Fibroblast of skin of abdomen (primary cell): Measurements from ENCODE around the gene ASB1.

Experiments
- DNase-seq: peaks from one replicate; pipeline ENCODE4 v3.0.0-alpha.2; 2013

Gene ASB1

GRCh38 chr2:238445409-238446190, 18.9 kb downstream of the ASB1 start:
- no peak for DNase-seq

- DNase-seq = no peak
These were observed 19.6 kb downstream of the ASB1 start for GRCh38 chr2:238446371-238446770.

GRCh38 chr2:238448031-238448955, 21.6 kb downstream of the ASB1 start:
- DNase-seq = no peak

GRCh38 chr2:238449241-238449640, 22.5 kb downstream of the ASB1 start:
- no peak for DNase-seq

GRCh38 chr2:238449909-238450417, 23.2 kb downstream of the ASB1 start:
- no peak for DNase-seq

GRCh38 chr2:238450440-238450861, 23.7 kb downstream of the ASB1 start:
- no peak for DNase-seq

- DNase-seq = no peak
These were observed 27.1 kb downstream of the ASB1 start for GRCh38 chr2:238453842-238454241.

- DNase-seq = no peak
These were observed 29.7 kb downstream of the ASB1 start for GRCh38 chr2:238456449-238456848.

GRCh38 chr2:238456970-238457926, 30.5 kb downstream of the ASB1 start:
- peak; percentile 33 for DNase-seq

- no peak for DNase-seq
These were observed 31.2 kb downstream of the ASB1 start for GRCh38 chr2:238457927-238458324.

GRCh38 chr2:238458651-238459050, 31.9 kb downstream of the ASB1 start:
- no peak for DNase-seq

GRCh38 chr2:238459081-238459629, 32.4 kb downstream of the ASB1 start:
- DNase-seq = peak; percentile 43

GRCh38 chr2:238461051-238461450, 34.3 kb downstream of the ASB1 start:
- no peak for DNase-seq

GRCh38 chr2:238461491-238461890, 34.8 kb downstream of the ASB1 start:
- DNase-seq = no peak

- DNase-seq = no peak
These were observed 35.2 kb downstream of the ASB1 start for GRCh38 chr2:238461916-238462315.

- DNase-seq = peak; percentile 57
These were observed 36.2 kb downstream of the ASB1 start for GRCh38 chr2:238462782-238463396.

GRCh38 chr2:238464389-238464788, 37.7 kb downstream of the ASB1 start:
- no peak for DNase-seq

GRCh38 chr2:238465487-238466242, 38.9 kb downstream of the ASB1 start:
- DNase-seq = no peak

- DNase-seq = no peak
These were observed 39.6 kb downstream of the ASB1 start for GRCh38 chr2:238466243-238466756.

GRCh38 chr2:238467062-238467461, 40.3 kb downstream of the ASB1 start:
- DNase-seq = no peak
